Islet of Langerhans (tissue), 1 donor: Measurements from ENCODE around the gene USF3.

Experiments
- FAIRE-seq: peaks from one replicate; lab custom pipeline; 2011; peaks lifted over from hg19 to GRCh38; lab: Jason Lieb, UNC

The USF3 gene, protein sequence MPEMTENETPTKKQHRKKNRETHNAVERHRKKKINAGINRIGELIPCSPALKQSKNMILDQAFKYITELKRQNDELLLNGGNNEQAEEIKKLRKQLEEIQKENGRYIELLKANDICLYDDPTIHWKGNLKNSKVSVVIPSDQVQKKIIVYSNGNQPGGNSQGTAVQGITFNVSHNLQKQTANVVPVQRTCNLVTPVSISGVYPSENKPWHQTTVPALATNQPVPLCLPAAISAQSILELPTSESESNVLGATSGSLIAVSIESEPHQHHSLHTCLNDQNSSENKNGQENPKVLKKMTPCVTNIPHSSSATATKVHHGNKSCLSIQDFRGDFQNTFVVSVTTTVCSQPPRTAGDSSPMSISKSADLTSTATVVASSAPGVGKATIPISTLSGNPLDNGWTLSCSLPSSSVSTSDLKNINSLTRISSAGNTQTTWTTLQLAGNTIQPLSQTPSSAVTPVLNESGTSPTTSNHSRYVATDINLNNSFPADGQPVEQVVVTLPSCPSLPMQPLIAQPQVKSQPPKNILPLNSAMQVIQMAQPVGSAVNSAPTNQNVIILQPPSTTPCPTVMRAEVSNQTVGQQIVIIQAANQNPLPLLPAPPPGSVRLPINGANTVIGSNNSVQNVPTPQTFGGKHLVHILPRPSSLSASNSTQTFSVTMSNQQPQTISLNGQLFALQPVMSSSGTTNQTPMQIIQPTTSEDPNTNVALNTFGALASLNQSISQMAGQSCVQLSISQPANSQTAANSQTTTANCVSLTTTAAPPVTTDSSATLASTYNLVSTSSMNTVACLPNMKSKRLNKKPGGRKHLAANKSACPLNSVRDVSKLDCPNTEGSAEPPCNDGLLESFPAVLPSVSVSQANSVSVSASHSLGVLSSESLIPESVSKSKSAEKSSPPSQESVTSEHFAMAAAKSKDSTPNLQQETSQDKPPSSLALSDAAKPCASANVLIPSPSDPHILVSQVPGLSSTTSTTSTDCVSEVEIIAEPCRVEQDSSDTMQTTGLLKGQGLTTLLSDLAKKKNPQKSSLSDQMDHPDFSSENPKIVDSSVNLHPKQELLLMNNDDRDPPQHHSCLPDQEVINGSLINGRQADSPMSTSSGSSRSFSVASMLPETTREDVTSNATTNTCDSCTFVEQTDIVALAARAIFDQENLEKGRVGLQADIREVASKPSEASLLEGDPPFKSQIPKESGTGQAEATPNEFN (N-terminal part only)

GRCh38 chr3:113695786-113696645 lies at the start of gene USF3:
Gene USF3 (minus strand): TSS chr3:113696642. CDS start chr3:113674878, 21,764 bp downstream.
- FAIRE-seq: no peak

DNA sequence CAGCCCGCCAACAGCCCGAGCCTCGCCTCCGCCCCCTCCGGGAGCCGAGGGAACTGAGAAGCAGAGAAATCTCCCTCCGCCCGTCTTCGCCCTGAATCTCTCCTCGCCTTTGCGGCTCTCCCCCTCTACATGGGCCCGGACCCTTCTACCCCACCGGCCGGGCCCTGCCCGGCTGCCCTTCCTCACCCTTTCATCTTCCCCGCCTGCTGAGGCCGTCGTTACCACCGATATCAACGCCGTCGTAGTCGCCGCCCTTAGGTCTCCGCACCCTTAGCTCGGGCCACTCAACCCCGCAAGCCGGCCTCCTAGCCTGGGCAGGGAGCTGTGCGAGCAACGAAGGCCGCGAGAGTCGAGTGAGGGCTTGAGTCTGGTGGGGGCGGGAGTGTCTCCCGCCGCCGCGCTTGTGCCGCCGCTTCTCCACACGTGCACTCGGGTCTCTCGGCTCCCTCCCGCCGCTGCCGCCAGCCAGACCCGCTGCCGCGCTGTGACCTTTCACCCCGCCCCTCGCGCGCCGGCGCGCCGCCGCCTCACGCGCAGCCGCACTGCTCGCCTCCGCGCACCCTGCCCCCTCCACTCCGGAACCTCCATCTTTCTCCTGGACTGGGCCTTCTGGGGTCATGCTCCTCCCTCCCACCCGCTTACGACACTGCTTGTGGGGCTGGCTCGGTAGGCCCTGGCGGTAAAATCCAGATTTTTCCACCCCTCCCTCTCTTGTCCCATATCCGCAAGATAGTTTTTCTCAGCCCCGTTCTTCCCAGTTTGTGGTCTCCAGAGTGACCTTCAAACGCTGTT lies 49.5 kb upstream of the USF3 start, which contains the start of gene NAA50:
Gene NAA50, minus strand, starts transcription at position 494 of the 792 bp plus-strand sequence. Its CDS starts 300 bp downstream, at position 194.
- no peak for FAIRE-seq

DNA sequence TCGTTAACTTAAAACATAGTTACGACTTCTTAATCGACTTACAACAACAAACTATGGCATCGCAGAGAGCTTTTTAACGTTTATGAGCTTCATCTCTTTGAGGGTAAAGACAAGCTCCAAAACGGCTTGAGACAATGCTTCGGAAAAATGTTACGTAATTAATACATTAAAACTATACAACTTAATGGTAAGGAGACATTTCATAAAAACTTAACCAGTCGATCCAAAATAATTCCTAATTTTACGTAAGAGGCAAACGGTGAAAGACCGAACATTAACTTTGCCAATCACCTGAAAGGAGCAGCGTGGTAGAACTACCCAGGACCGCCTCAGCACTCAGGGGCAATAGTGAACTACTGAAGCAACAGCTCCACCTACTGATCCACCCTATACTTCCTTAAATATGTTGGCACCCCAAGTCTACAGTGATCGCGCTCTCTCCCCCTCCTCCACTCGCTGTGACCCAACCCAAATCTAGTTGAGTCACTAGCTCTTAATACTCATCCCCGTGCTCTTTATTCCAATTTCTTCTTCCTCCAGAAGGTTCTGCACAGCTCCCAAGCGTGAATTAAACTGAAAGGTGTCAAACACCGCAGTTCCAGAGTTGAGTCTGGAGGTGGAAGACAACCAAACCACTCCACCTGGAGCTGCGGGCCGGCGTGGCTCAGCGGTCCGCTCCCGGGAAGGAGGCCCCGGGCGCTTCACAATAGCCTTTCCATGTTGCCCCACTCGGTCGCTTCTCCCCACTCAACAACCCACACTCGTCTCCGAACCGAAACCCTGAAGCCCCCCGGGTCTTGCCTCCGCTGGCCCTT lies 48.7 kb upstream of the USF3 start:
- no peak for FAIRE-seq

DNA sequence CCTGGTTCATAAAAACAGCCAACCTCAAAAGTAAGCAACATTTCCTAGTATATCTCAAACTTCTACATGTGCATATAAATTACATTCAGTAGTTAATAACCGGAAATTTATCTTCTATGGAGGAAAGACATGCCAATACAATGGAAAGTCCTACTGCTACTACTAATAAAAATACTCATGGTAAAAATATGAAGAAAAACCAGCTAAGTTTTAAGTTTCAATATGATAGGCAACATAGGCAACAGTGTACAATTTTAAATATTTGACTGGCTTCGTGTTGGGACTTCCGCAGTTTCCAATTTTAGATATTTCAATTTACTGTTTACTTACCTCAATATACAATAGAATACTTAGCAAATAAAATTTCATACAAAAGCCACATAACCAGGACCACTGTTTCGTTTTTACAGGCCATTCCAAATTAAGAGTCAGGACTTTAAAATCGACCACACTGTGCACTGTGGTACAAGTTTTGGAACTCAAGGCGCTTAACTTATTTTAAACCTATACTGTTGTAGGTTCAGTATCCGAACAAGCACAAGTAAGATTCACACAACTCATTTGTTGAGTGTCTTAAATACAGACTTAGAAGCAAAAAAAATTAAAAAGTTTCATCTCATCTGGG lies 46.7 kb upstream of the USF3 start:
- no peak for FAIRE-seq

DNA sequence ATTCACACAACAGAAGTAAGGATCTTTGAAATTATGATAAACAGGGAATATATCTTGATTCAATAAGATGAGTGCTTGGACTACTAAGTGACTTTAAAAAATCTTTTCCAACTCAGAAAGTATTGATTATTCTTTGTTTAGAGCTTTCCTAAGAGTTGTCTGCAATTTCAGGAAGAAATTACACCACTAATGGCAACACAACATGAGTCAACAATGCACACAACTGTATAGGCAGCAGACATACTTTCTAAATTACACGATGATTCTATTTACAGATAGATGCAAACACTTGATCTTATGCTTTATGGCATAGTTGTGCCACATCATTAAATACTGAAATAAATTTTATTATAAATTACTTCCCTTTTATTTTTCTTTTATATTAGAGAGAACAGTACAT lies 45.2 kb upstream of the USF3 start:
- FAIRE-seq: no peak

- no peak for FAIRE-seq
Measured at GRCh38 chr3:113741086-113741485, 44.6 kb upstream of the USF3 start.

DNA sequence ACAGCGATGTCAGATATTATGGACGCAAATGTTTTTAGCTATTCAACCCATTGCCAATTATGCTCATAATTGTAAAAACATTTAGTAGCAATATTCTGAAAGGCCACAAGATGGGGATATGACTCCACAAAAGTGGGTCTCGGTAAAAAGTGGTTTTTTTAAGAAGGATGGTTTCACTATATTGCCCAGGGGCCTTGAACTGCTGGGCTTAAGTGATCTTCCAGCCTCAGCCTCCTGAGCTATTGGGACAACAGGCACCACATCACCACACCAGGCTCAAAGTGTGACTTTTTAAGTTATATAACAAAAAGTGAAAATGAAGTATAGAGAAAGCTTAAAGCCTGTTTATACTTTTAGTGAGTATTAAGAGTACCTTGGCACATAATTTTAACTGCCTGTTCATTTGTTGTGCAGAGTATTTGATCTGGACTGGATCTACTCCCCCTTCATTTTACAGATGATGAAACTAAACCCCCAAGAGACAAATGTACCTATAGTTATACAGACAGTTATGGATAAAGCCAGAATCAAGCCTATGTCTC lies 40.2 kb upstream of the USF3 start:
- FAIRE-seq: peak; percentile 95

- no peak for FAIRE-seq
Measured at GRCh38 chr3:113731694-113732093, 35.3 kb upstream of the USF3 start.

DNA sequence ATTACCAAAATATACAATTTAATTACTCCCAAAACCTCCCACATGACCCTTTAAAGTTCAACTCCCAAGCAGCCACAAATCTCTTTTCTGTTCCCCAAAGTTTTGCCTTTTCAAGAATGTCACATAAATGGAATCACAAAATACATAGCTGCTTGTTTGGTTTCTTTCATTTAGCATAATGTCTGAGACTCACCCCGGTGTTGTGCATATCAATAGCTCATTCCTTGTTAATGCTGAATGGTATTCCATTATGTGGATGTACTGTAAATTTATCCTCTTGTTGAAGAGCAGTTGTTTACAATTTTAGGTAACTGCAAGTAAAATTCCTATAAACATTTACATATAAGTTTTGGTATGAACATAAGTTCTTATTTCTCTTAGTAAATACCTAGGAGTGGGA lies 34.1 kb upstream of the USF3 start:
- no peak for FAIRE-seq

DNA sequence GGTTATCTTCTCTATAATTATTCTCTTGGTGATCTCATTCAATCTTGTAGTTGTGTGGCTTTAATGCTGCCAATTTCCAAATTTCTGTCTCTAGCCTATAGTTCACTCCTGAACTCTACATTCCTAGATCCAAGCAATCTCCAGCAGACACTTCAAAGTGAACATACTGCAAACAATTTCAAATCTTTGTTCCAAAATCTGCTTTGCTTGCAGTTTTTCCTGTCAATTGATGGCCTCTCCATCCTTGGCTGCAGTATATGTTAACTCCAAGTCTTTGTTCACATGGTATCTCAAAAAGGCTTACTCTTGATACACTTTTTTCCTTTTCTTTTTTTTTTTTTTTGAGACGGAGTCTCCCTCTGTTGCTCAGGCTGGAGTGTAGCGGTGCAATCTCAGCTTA lies 32.2 kb upstream of the USF3 start:
- FAIRE-seq: no peak

DNA sequence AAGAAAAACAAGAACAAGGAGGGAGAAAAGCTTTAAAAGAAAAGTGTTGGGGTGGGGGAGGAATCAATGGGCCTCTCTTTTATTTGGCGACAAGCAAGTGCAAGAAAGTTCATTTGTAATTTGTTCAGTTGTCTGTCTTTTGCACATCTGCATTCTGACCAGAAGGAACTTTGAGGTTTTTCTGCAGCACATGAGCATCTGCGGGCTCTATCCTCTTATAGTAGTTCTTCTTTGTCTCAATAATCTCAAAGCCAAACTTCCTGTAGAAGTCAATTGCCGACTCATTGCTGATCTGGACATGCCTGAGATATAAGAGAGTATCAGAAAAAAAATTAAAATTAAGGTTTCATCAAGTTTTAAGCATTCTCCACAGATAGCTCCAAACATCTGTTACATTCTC lies 25.2 kb upstream of the USF3 start:
- peak; percentile 62 for FAIRE-seq

DNA sequence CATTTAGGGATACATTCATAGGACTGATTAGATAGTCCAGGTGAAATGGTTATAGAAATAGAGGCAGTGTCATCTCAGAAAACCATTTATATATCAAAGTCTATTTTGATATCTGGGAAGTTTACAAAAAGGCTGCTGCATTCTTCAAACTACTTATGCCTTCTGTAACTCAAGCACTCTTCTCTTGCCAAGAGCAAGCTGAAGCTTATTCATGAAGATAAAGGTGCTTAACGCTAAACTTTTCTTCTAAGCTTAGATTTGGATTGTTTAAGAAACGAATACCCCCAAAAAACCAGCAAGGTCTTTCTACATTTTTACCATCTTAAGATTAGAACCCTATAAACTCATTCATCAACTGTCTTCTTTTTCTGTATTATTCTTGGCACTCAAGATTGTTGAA lies 23.3 kb upstream of the USF3 start:
- no peak for FAIRE-seq

DNA sequence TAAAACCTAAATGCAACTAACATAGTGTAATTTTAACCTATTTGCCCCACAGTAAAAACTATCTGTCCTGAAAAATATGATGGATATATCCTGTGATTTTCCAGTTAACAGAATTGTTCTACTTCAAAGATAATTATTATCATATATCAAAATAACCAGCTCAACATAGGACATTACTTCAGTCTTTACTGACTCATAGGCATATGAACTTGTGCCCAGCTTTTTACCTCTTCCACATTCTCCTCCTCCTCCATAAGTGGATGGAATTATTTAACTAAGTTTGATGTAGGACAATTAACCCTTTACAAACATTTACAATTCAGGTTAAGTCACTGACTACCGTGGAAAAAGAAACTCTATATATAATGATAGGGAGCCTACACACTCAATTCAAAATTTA lies 22.9 kb upstream of the USF3 start:
- FAIRE-seq: no peak

- FAIRE-seq: no peak
Measured at GRCh38 chr3:113717818-113718217, 21.4 kb upstream of the USF3 start.

DNA sequence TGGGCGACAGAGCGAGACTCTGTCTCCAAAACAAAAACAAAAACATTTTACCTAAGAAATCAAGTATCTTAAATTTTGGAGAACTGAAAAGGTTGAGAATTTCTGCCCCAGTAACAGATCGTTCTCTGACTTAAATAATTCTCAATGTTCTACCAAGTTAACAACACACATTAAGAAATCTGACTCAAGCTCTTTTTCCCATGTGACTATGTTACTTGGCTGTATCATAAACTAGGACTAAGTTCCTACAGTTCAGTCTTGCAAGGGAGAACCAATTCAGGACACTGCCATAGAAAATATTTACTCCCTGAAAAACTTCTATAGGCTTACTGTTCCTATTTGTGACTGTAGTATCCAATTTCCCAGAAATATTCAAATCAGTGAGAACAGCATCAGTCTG lies 20.9 kb upstream of the USF3 start:
- no peak for FAIRE-seq

GRCh38 chr3:113714702-113715101 lies 18.3 kb upstream of the USF3 start:
- peak; percentile 30 for FAIRE-seq

GRCh38 chr3:113712129-113712528 lies 15.7 kb upstream of the USF3 start:
- FAIRE-seq: no peak

DNA sequence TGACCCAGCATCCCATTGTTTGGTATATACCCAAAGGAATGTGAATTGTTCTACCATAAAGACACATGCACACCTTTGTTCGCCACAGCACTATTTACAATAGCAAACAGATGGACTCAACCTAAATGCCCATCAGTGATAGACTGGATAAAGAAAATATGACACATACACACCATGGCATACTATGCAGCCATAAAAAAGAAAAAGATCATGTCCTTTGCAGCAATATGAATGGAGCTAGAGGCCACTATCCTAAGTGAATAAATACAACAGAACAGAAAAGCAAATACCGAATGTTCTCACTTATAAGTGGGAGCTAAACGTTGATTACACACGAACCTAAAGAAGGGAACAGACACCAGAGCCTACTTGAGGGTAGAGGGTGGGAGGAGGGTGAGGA lies 11.4 kb upstream of the USF3 start:
- FAIRE-seq: no peak

GRCh38 chr3:113698956-113699355 lies 2.5 kb upstream of the USF3 start:
- FAIRE-seq: no peak
